Measurements from ENCODE around the gene PHYKPL. TPM values are rescaled to one million over a fixed set of nuclear protein-coding genes. Genes with fewer than 3 reads are reported as not detected.

PHYKPL gene
- total RNA-seq, 4 donors from 2014 or later, result 37.3 to 51.2 (median 41.6) TPM

DNA sequence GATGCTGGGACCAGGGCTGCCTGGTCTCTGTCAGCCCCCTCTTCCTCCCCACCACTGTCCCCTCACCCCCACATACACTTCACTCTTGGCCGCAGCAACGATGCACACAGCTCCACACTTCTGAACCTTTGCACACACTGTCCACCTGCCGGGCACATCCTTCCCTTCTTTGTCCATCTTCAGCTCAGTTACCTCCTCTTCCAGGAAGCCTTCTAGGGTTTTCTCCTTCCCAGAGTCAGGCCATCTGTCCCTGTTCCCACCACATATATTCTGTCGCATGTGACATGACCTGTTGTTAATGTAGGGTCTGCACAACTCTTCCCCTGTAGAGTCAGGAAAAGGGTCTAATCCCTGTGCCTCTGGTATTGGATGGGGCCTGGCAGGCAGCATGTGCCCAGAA lies 38.6 kb upstream of the PHYKPL start:
- Histone ChIP-seq H3K4me3 (no peak overlapping the region), H3K36me3 (no peaks in the 10 kb centered on the region), H3K4me1 (no peaks in the 10 kb centered on the region), H3K9me3 (peaks cover 0 to 6% (median 0%) of the 10 kb centered on the region in 3 donors), H3K27ac (no peak overlapping the region), H3K27me3 (peaks cover 17% of the 10 kb centered on the region)
- TF ChIP-seq POLR2A (IDR thresholded peaks at IDR 0.05) (no peak), EP300 (IDR thresholded peaks at IDR 0.05) (no peak), POLR2AphosphoS5 (IDR thresholded peaks at IDR 0.05) (no peak)
- TF ChIP-seq, protein P1, sequence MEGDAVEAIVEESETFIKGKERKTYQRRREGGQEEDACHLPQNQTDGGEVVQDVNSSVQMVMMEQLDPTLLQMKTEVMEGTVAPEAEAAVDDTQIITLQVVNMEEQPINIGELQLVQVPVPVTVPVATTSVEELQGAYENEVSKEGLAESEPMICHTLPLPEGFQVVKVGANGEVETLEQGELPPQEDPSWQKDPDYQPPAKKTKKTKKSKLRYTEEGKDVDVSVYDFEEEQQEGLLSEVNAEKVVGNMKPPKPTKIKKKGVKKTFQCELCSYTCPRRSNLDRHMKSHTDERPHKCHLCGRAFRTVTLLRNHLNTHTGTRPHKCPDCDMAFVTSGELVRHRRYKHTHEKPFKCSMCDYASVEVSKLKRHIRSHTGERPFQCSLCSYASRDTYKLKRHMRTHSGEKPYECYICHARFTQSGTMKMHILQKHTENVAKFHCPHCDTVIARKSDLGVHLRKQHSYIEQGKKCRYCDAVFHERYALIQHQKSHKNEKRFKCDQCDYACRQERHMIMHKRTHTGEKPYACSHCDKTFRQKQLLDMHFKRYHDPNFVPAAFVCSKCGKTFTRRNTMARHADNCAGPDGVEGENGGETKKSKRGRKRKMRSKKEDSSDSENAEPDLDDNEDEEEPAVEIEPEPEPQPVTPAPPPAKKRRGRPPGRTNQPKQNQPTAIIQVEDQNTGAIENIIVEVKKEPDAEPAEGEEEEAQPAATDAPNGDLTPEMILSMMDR (IDR thresholded peaks at IDR 0.05), result no peak
- no peak for ATAC-seq
- 67 to 71% methylated on average over 2 to 4 of the region's 4 CpGs for WGBS, 2 donors (ENCODE audit: low coverage in 1 of 2)

DNA sequence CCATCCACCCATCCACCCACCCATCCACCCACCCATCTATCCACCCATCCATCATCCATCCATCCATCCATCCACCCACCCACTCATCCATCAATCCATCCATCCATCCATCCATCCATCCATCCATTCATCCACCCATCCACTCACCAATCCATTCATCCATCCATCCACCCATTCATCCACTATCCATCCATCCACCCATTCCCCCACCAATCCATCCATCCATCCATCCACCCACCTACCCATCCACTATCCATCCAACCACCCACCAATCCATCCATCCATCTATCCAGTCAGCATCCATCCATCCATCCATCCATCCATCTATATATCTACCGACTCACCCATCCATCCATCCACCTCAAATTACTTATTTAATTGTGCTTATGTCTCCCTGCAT lies 36.9 kb upstream of the PHYKPL start:
- H3K27ac ChIP-seq, result no peak overlapping the region
- H3K4me1 ChIP-seq, result no peaks in the 10 kb centered on the region
- H3K4me3 ChIP-seq, result no peak overlapping the region
- H3K9me3 ChIP-seq, result no peaks in the 10 kb centered on the region
- TF ChIP-seq POLR2AphosphoS5 (IDR thresholded peaks at IDR 0.05), result no peak
- no peak for TF ChIP-seq POLR2A (IDR thresholded peaks at IDR 0.05)
- TF ChIP-seq, protein P1 (IDR thresholded peaks at IDR 0.05), result no peak
- no peak for TF ChIP-seq EP300 (IDR thresholded peaks at IDR 0.05)
- H3K36me3 ChIP-seq, result no peaks in the 10 kb centered on the region
- 90 to 100% methylated on average over 1 of the region's 1 CpG for WGBS, 2 donors (ENCODE audit: low coverage in 1 of 2)
- no peak for ATAC-seq
- peaks cover 6% of the 10 kb centered on the region for H3K27me3 ChIP-seq

DNA sequence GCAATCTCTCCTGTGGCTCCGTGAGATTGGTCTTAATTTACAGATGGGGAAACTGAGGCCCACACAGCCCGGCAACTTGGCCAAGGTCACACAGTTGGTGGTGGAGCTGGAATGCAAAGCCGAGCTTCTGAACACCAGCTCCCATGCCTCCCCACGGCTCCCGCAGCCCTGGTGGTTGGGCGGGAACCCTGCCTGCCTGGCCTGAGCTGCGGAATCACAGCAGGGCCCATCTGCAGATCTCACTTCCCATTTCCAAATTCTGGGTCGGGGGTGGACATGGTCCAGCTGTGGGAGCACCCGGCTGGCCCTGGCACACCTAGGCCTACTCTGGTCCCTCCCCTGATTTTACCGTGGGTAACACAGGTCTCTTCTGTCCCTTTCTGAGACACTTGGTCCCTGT lies 35.3 kb upstream of the PHYKPL start:
- H3K4me1 ChIP-seq, result no peaks in the 10 kb centered on the region
- H3K9me3 ChIP-seq, result no peaks in the 10 kb centered on the region
- ATAC-seq, result no peak
- H3K36me3 ChIP-seq, result no peaks in the 10 kb centered on the region
- no peak overlapping the region for H3K27ac ChIP-seq
- no peaks in the 10 kb centered on the region for H3K27me3 ChIP-seq
- TF ChIP-seq POLR2A (IDR thresholded peaks at IDR 0.05), result no peak
- TF ChIP-seq EP300 (IDR thresholded peaks at IDR 0.05), result no peak
- no peak for TF ChIP-seq POLR2AphosphoS5 (IDR thresholded peaks at IDR 0.05)
- TF ChIP-seq, protein P1 (IDR thresholded peaks at IDR 0.05), result no peak
- no peak overlapping the region for H3K4me3 ChIP-seq
- 90% methylated on average over 7 of the region's 10 CpGs; no CpG with 5 or more reads in 1 of the 2 donors for WGBS, 2 donors (ENCODE audit: low coverage in 1 of 2)

DNA sequence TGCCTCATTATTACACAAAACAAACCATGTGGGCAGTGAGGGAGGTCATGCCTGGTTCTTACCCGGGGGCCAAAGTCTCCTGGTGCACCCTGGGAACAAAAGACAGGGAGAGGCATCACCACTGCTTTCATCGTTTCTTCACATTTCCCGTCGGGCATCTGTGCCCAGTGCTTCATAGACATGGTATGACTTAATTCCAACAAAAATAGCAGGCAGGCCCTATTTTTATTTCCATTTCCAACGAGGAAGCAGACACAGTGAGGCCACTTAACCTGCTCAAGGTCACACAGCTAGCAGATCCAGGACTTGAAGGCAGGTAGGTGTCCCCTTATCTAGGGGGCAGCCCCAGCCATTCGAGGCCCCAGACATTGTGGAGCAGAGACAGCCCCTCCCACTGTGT lies 34.6 kb upstream of the PHYKPL start:
- Histone ChIP-seq H3K4me3 (no peak overlapping the region), H3K27ac (no peak overlapping the region), H3K27me3 (no peaks in the 10 kb centered on the region), H3K4me1 (no peaks in the 10 kb centered on the region), H3K9me3 (no peaks in the 10 kb centered on the region), H3K36me3 (no peaks in the 10 kb centered on the region)
- WGBS, 2 donors (ENCODE audit: low coverage in 1 of 2), result 30 to 68% methylated on average over 3 to 6 of the region's 6 CpGs
- TF ChIP-seq POLR2A (IDR thresholded peaks at IDR 0.05), result no peak
- TF ChIP-seq POLR2AphosphoS5 (IDR thresholded peaks at IDR 0.05), result no peak
- TF ChIP-seq, protein P1 (IDR thresholded peaks at IDR 0.05), result no peak
- no peak for TF ChIP-seq EP300 (IDR thresholded peaks at IDR 0.05)
- no peak for ATAC-seq

DNA sequence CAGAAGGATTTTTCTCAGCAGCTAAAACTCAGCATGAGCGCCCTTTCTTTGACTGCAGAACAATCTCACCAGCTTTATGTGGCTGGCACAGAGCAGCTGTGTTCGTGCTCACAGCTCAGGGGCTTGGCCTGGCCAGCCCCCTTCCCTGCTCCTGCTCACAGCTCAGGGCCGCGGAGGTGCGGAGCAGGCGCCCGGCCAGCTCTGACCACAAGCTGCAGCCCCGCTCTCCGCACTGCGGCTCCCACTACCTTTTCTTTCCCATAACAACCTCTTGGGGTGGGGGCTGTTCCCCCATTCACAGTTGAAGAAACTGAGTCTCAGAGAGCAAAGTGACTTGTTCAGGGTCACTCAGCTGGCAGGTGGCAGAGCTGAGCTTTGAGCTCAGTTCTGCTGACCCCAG lies 34.0 kb upstream of the PHYKPL start:
- ATAC-seq, result no peak
- WGBS, 2 donors (ENCODE audit: low coverage in 1 of 2), result no CpG with 5 or more reads among the region's 10 CpGs
- Histone ChIP-seq H3K9me3 (no peaks in the 10 kb centered on the region), H3K27me3 (no peaks in the 10 kb centered on the region), H3K4me3 (no peak overlapping the region), H3K36me3 (no peaks in the 10 kb centered on the region), H3K4me1 (no peaks in the 10 kb centered on the region), H3K27ac (no peak overlapping the region)
- TF ChIP-seq EP300 (IDR thresholded peaks at IDR 0.05), result no peak
- TF ChIP-seq POLR2AphosphoS5 (IDR thresholded peaks at IDR 0.05), result no peak
- TF ChIP-seq, protein P1 (IDR thresholded peaks at IDR 0.05), result no peak
- no peak for TF ChIP-seq POLR2A (IDR thresholded peaks at IDR 0.05)
